Measurements from ENCODE around the gene RAET1L. TPM values are rescaled to one million over a fixed set of nuclear protein-coding genes. Genes with fewer than 3 reads are reported as not detected.

Gene RAET1L
- total and polyA plus RNA-seq, 2 of the 4 experiments (the other 2 are of a cell fraction) = not detected

DNA sequence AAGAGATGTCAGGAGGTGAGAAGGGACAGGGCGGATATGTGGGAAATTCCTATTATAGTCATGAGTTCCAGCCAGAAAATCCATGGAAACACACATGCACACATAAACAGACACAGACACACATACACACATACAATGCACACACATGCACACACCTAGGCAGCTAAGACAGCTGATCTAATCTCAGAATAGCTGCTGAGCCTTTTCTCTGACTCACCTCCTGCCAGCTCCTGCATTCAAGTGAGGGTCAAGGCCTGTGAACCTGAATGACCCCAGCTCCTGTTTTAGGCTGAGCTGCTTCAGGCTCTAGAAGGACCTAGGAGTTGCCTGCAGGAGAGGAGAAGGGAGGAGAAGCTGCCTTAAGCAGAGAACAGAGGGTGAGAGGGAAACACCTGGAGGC is 21.6 kb upstream of the RAET1L start:
- WGBS, 2 experiments (ENCODE audit: extremely low coverage in 2 of 2, insufficient read length in 1 of 2) = no CpG with 5 or more reads among the region's 1 CpG
- Histone ChIP-seq H3K9me3 (ENCODE audit: control insufficient read depth, insufficient read depth, low read length) (no peaks in the 10 kb centered on the region), H3K27ac (ENCODE audit: insufficient read depth, low read length) (no peak overlapping the region), H3K4me2 (ENCODE audit: low read depth, low read length) (no peak overlapping the region), H3K79me1 (ENCODE audit: low read depth in 1 of 2, low read length in 2 of 2) (no peaks in the 10 kb centered on the region), H3K4me1 (ENCODE audit: control insufficient read depth, insufficient read depth, low read length) (no peaks in the 10 kb centered on the region), H3K4ac (ENCODE audit: low read depth, low read length) (no peak overlapping the region), H4K91ac (ENCODE audit: insufficient read depth, low read depth, low read length) (no peak overlapping the region), H2AK9ac (replicated peaks; ENCODE audit: low read depth, low read length, poor library complexity) (no peak overlapping the region), H3K9me1 (ENCODE audit: insufficient read depth, low read length) (no peaks in the 10 kb centered on the region), H2AFZ (replicated peaks; ENCODE audit: low read length, poor library complexity) (no peak overlapping the region), H3K56ac (ENCODE audit: extremely low read depth, insufficient read depth, low read length) (no peak overlapping the region), H2BK20ac (ENCODE audit: low read depth, low read length) (no peak overlapping the region), H3K4me3 (ENCODE audit: insufficient read depth, low read depth, low read length) (no peak overlapping the region), H3K23ac (ENCODE audit: low read depth, low read length) (no peak overlapping the region), H2BK15ac (ENCODE audit: low read depth, low read length) (no peak overlapping the region), H3K27me3 (ENCODE audit: control insufficient read depth, insufficient read depth, low read length) (peaks cover 45% of the 10 kb centered on the region), H3K14ac (replicated peaks; ENCODE audit: low read depth, low read length) (no peak overlapping the region), H2BK120ac (ENCODE audit: low read depth, low read length) (no peak overlapping the region), H3K18ac (ENCODE audit: low read depth, low read length) (no peak overlapping the region), H3K9ac (ENCODE audit: low read depth, low read length) (no peak overlapping the region), H4K20me1 (ENCODE audit: insufficient read depth, low read length) (no peaks in the 10 kb centered on the region), H2AK5ac (ENCODE audit: low read depth, low read length) (no peak overlapping the region), H4K8ac (ENCODE audit: low read depth in 2 of 2, low read length in 2 of 2) (no peak overlapping the region), H3K36me3 (ENCODE audit: control insufficient read depth, insufficient read depth, low read length) (no peaks in the 10 kb centered on the region), H4K5ac (ENCODE audit: low read depth, low read length) (no peak overlapping the region), H2BK5ac (ENCODE audit: low read depth, low read length, poor library complexity, severe bottlenecking) (no peak overlapping the region)
- ChIA-PET CTCF (no interaction called here), POLR2A (ENCODE audit: unreplicated experiment) (no interaction called here)
- dilution Hi-C loops (cut with HindIII; ENCODE audit: low sequenced_read_pairs, unreplicated experiment) = no loop called here
- DNase-seq = no peak
- intact Hi-C loops (cut with micrococcal nuclease) = no loop called here
- in situ Hi-C loops (cut with MboI; ENCODE audit: low sequenced_read_pairs) = no loop called here
- TF ChIP-seq RAD21 (IDR thresholded peaks at IDR 0.05; ENCODE audit: low read length) (no peak), MAZ (IDR thresholded peaks at IDR 0.05; ENCODE audit: borderline replicate concordance, low read depth, low read length) (no peak), SMC3 (IDR thresholded peaks at IDR 0.05; ENCODE audit: low read depth, low read length) (no peak), FOS (IDR thresholded peaks at IDR 0.05; ENCODE audit: low read depth, low read length) (no peak)
- no TSS peak for BruUV-seq (replicated peaks)
- ATAC-seq (ENCODE audit: low read depth) = no peak

All from IMR-90 (cell line).